ENCODE results near the gene RANBP10.
"Not testable (repeated sequence)": the region's sequence is repeated elsewhere in the genome, so short reads cannot be mapped to it uniquely, and the experiment has no call there.

Gene RANBP10

GRCh38 chr16:67773569-67774456, 32.5 kb downstream of the RANBP10 start:
- Mint-ChIP-seq H3K4me1 (peaks cover 17% of the 10 kb centered on the region), H3K9me3 (no peaks in the 10 kb centered on the region), H3K27me3 (no peaks in the 10 kb centered on the region), H3K36me3 (peaks cover 14% of the 10 kb centered on the region), H3K4me3 (no peak overlapping the region), H3K27ac (peak overlapping the region; percentile 46)

GRCh38 chr16:67773099-67773498, 33.3 kb downstream of the RANBP10 start:
- Mint-ChIP-seq H3K4me1 (peaks cover 17% of the 10 kb centered on the region), H3K9me3 (no peaks in the 10 kb centered on the region), H3K27ac (no peak overlapping the region), H3K4me3 (no peak overlapping the region), H3K36me3 (peaks cover 14% of the 10 kb centered on the region), H3K27me3 (no peaks in the 10 kb centered on the region)

- Mint-ChIP-seq H3K36me3 (peaks cover 17% of the 10 kb centered on the region), H3K27me3 (no peaks in the 10 kb centered on the region), H3K27ac (no peak overlapping the region), H3K4me3 (no peak overlapping the region), H3K9me3 (no peaks in the 10 kb centered on the region), H3K4me1 (peaks cover 12% of the 10 kb centered on the region)
Observed at GRCh38 chr16:67770346-67770991, 35.9 kb downstream of the RANBP10 start.

GRCh38 chr16:67767953-67768352, 38.4 kb downstream of the RANBP10 start:
- Mint-ChIP-seq H3K4me1 (peaks cover 8% of the 10 kb centered on the region), H3K4me3 (no peak overlapping the region), H3K36me3 (peaks cover 17% of the 10 kb centered on the region), H3K27ac (no peak overlapping the region), H3K27me3 (no peaks in the 10 kb centered on the region), H3K9me3 (no peaks in the 10 kb centered on the region)

- Mint-ChIP-seq H3K27ac (no peak overlapping the region), H3K27me3 (no peaks in the 10 kb centered on the region), H3K36me3 (peaks cover 15% of the 10 kb centered on the region), H3K9me3 (no peaks in the 10 kb centered on the region), H3K4me1 (peaks cover 9% of the 10 kb centered on the region), H3K4me3 (no peak overlapping the region)
Observed at GRCh38 chr16:67766291-67766690, 40.1 kb downstream of the RANBP10 start.

- H3K36me3 Mint-ChIP-seq: peaks cover 8% of the 10 kb centered on the region
- H3K27ac Mint-ChIP-seq: no peak overlapping the region
- no peak overlapping the region for H3K4me3 Mint-ChIP-seq
- peaks cover 20% of the 10 kb centered on the region for H3K4me1 Mint-ChIP-seq
- no peaks in the 10 kb centered on the region for H3K9me3 Mint-ChIP-seq
- H3K27me3 Mint-ChIP-seq: no peaks in the 10 kb centered on the region
Observed at GRCh38 chr16:67764158-67764667, 42.1 kb downstream of the RANBP10 start.

GRCh38 chr16:67763066-67763465, 43.3 kb downstream of the RANBP10 start:
- no peak overlapping the region for H3K4me3 Mint-ChIP-seq
- peaks cover 11% of the 10 kb centered on the region for H3K36me3 Mint-ChIP-seq
- no peak overlapping the region for H3K27ac Mint-ChIP-seq

GRCh38 chr16:67762385-67762784, 44.0 kb downstream of the RANBP10 start:
- H3K27me3 Mint-ChIP-seq: no peaks in the 10 kb centered on the region
- peaks cover 11% of the 10 kb centered on the region for H3K36me3 Mint-ChIP-seq
- H3K9me3 Mint-ChIP-seq: no peaks in the 10 kb centered on the region
- H3K27ac Mint-ChIP-seq: no peak overlapping the region
- peaks cover 20% of the 10 kb centered on the region for H3K4me1 Mint-ChIP-seq
- no peak overlapping the region for H3K4me3 Mint-ChIP-seq

More at GRCh38 chr16:67763066-67763465, 43.3 kb downstream of the RANBP10 start:
- Mint-ChIP-seq H3K4me1 (peaks cover 20% of the 10 kb centered on the region), H3K9me3 (no peaks in the 10 kb centered on the region), H3K27me3 (no peaks in the 10 kb centered on the region)

GRCh38 chr16:67761924-67762323, 44.4 kb downstream of the RANBP10 start:
- H3K36me3 Mint-ChIP-seq: peaks cover 11% of the 10 kb centered on the region
- H3K4me1 Mint-ChIP-seq: peaks cover 20% of the 10 kb centered on the region
- no peak overlapping the region for H3K27ac Mint-ChIP-seq
- H3K27me3 Mint-ChIP-seq: no peaks in the 10 kb centered on the region
- H3K9me3 Mint-ChIP-seq: no peaks in the 10 kb centered on the region
- H3K4me3 Mint-ChIP-seq: no peak overlapping the region

GRCh38 chr16:67760956-67761230, 45.5 kb downstream of the RANBP10 start:
- Mint-ChIP-seq H3K4me1 (peaks cover 20% of the 10 kb centered on the region), H3K36me3 (peaks cover 6% of the 10 kb centered on the region), H3K4me3 (no peak overlapping the region), H3K27me3 (no peaks in the 10 kb centered on the region), H3K27ac (peak overlapping the region; percentile 30), H3K9me3 (no peaks in the 10 kb centered on the region)

- peak overlapping the region; percentile 30 for H3K27ac Mint-ChIP-seq
- H3K4me3 Mint-ChIP-seq: no peak overlapping the region
- no peaks in the 10 kb centered on the region for H3K27me3 Mint-ChIP-seq
- H3K36me3 Mint-ChIP-seq: peaks cover 6% of the 10 kb centered on the region
- peaks cover 20% of the 10 kb centered on the region for H3K4me1 Mint-ChIP-seq
- no peaks in the 10 kb centered on the region for H3K9me3 Mint-ChIP-seq
Observed at GRCh38 chr16:67760206-67760955, 46.0 kb downstream of the RANBP10 start.

- no peak overlapping the region for H3K27ac Mint-ChIP-seq
Observed at GRCh38 chr16:67758966-67759365, 47.4 kb downstream of the RANBP10 start.

GRCh38 chr16:67758006-67758405, 48.4 kb downstream of the RANBP10 start:
- Mint-ChIP-seq H3K4me3 (no peak overlapping the region), H3K9me3 (no peaks in the 10 kb centered on the region), H3K27me3 (no peaks in the 10 kb centered on the region), H3K4me1 (peaks cover 18% of the 10 kb centered on the region), H3K27ac (no peak overlapping the region), H3K36me3 (peaks cover 6% of the 10 kb centered on the region)

More at GRCh38 chr16:67758966-67759365, 47.4 kb downstream of the RANBP10 start:
- Mint-ChIP-seq H3K36me3 (peaks cover 6% of the 10 kb centered on the region), H3K27me3 (no peaks in the 10 kb centered on the region), H3K4me1 (peaks cover 20% of the 10 kb centered on the region), H3K9me3 (no peaks in the 10 kb centered on the region), H3K4me3 (no peak overlapping the region)

- H3K27me3 Mint-ChIP-seq: no peaks in the 10 kb centered on the region
- peaks cover 4% of the 10 kb centered on the region for H3K4me1 Mint-ChIP-seq
- H3K4me3 Mint-ChIP-seq: no peak overlapping the region
- no peak overlapping the region for H3K27ac Mint-ChIP-seq
- H3K36me3 Mint-ChIP-seq: peaks cover 2% of the 10 kb centered on the region
- no peaks in the 10 kb centered on the region for H3K9me3 Mint-ChIP-seq
Observed at GRCh38 chr16:67752641-67753040, 53.7 kb downstream of the RANBP10 start.

GRCh38 chr16:67751331-67751730, 55.0 kb downstream of the RANBP10 start:
- not testable (repeated sequence) for H3K27me3 Mint-ChIP-seq, H3K4me1 Mint-ChIP-seq, H3K27ac Mint-ChIP-seq, H3K36me3 Mint-ChIP-seq, H3K9me3 Mint-ChIP-seq, H3K4me3 Mint-ChIP-seq

- H3K27ac Mint-ChIP-seq: no peak overlapping the region
- no peaks in the 10 kb centered on the region for H3K27me3 Mint-ChIP-seq
- peaks cover 4% of the 10 kb centered on the region for H3K4me1 Mint-ChIP-seq
- peaks cover 2% of the 10 kb centered on the region for H3K36me3 Mint-ChIP-seq
- no peak overlapping the region for H3K4me3 Mint-ChIP-seq
- H3K9me3 Mint-ChIP-seq: no peaks in the 10 kb centered on the region
Observed at GRCh38 chr16:67750466-67750865, 55.9 kb downstream of the RANBP10 start.

All from activated naive CD4-positive, alpha-beta T cell treated with anti-CD3 and anti-CD28 coated beads, Interleukin-2, amount 50 U/mL, for 24 hours (primary cell).